ENCODE results near the gene GRIA4.
"Not testable (repeated sequence)": the region's sequence is repeated elsewhere in the genome, so short reads cannot be mapped to it uniquely, and the experiment has no call there.

Gene GRIA4

GRCh38 chr11:105991888-105992287 is 382.0 kb downstream of the GRIA4 start:
- no peak for DNase-seq

- no peak for DNase-seq
Observed at GRCh38 chr11:106001304-106002012, 391.6 kb downstream of the GRIA4 start.

- not testable (repeated sequence) for DNase-seq
Observed at GRCh38 chr11:106003094-106003493, 393.2 kb downstream of the GRIA4 start.

- no peak for DNase-seq
Observed at GRCh38 chr11:106011481-106011880, 401.6 kb downstream of the GRIA4 start.

GRCh38 chr11:106012744-106013143 is 402.9 kb downstream of the GRIA4 start:
- DNase-seq: peak in 22 of 56 donors; percentile 1 to 71 (median 24)

- no peak for DNase-seq
Observed at GRCh38 chr11:106014035-106014434, 404.2 kb downstream of the GRIA4 start.

GRCh38 chr11:106014620-106015019 is 404.7 kb downstream of the GRIA4 start:
- DNase-seq: no peak

- DNase-seq: no peak
Observed at GRCh38 chr11:106015066-106015465, 405.2 kb downstream of the GRIA4 start.

GRCh38 chr11:106017093-106017492 is 407.2 kb downstream of the GRIA4 start:
- DNase-seq: no peak

- peak in 1 of 56 donors; percentile 44 for DNase-seq
Observed at GRCh38 chr11:106021181-106021966, 411.5 kb downstream of the GRIA4 start.

- peak; percentile 84 to 100 (median 99) for DNase-seq
Observed at GRCh38 chr11:106021967-106022794, 412.3 kb downstream of the GRIA4 start, which contains the start of gene MSANTD4. Gene MSANTD4 (minus strand): TSS chr11:106022240. CDS start chr11:106010917, 11,323 bp downstream.

- DNase-seq: peak in 1 of 56 donors; percentile 3
Observed at GRCh38 chr11:106022795-106023275, 413.0 kb downstream of the GRIA4 start.

- DNase-seq: no peak
Observed at GRCh38 chr11:106030609-106031008, 420.7 kb downstream of the GRIA4 start.

GRCh38 chr11:106031202-106031810 is 421.4 kb downstream of the GRIA4 start:
- DNase-seq: no peak

All from amygdala (tissue), 56 donors.